Muscle layer of duodenum (tissue), 2 donors: ENCODE results near the gene RNF217.

Experiments
- H3K27ac ChIP-seq: one replicate; pipeline ENCODE4 v1.7.0; 2013; ENCODE audit warnings: mild to moderate bottlenecking, low read length
- H3K27me3 ChIP-seq: one replicate; pipeline ENCODE4 v1.7.0; 2013; ENCODE audit warnings: low read depth, mild to moderate bottlenecking, control low read depth, low read length
- H3K36me3 ChIP-seq, 2 donors: one replicate each; pipeline ENCODE4 v1.7.0; 2013; ENCODE audit warnings: low read length in 2 of 2, control low read depth in 1 of 2, mild to moderate bottlenecking in 1 of 2; ENCODE audit not compliant: insufficient read depth in 2 of 2, control insufficient read depth in 1 of 2
- H3K4me1 ChIP-seq, 2 donors: one replicate each; pipeline ENCODE4 v1.7.0; 2013; ENCODE audit warnings: low read length in 2 of 2, mild to moderate bottlenecking in 2 of 2, control low read depth in 1 of 2, moderate library complexity in 1 of 2; ENCODE audit not compliant: insufficient read depth in 2 of 2, control insufficient read depth in 1 of 2
- H3K4me3 ChIP-seq, 2 donors: one replicate each; pipeline ENCODE4 v1.7.0; 2013; ENCODE audit warnings: low read length in 2 of 2, low read depth in 1 of 2, mild to moderate bottlenecking in 1 of 2
- H3K9me3 ChIP-seq, 2 donors: one replicate each; pipeline ENCODE4 v1.7.0; 2013; ENCODE audit warnings: low read length in 2 of 2, control low read depth in 1 of 2, mild to moderate bottlenecking in 1 of 2; ENCODE audit not compliant: control insufficient read depth in 1 of 2
- donor health status: healthy.

RNF217 gene

GRCh38 chr6:124978451-124979293, 16.4 kb downstream of the RNF217 start:
- peaks cover 0 to 6% of the 10 kb centered on the region in 2 donors for H3K4me1 ChIP-seq
- no peak overlapping the region for H3K27ac ChIP-seq
- H3K27me3 ChIP-seq: no peaks in the 10 kb centered on the region
- H3K9me3 ChIP-seq: peaks cover 0 to 5% of the 10 kb centered on the region in 2 donors
- peaks cover 0 to 18% of the 10 kb centered on the region in 2 donors for H3K36me3 ChIP-seq
- no peak overlapping the region for H3K4me3 ChIP-seq

- H3K9me3 ChIP-seq: peaks cover 0 to 5% of the 10 kb centered on the region in 2 donors
- H3K27me3 ChIP-seq: no peaks in the 10 kb centered on the region
- H3K27ac ChIP-seq: no peak overlapping the region
- H3K4me1 ChIP-seq: peaks cover 0 to 6% of the 10 kb centered on the region in 2 donors
- H3K36me3 ChIP-seq: peaks cover 0 to 16% of the 10 kb centered on the region in 2 donors
- H3K4me3 ChIP-seq: no peak overlapping the region
Measured at GRCh38 chr6:124979294-124979678, 17.0 kb downstream of the RNF217 start.

- no peaks in the 10 kb centered on the region for H3K27me3 ChIP-seq
- H3K4me3 ChIP-seq: no peak overlapping the region
- H3K27ac ChIP-seq: no peak overlapping the region
- peaks cover 0 to 5% of the 10 kb centered on the region in 2 donors for H3K9me3 ChIP-seq
- H3K4me1 ChIP-seq: no peaks in the 10 kb centered on the region
- peaks cover 0 to 12% of the 10 kb centered on the region in 2 donors for H3K36me3 ChIP-seq
Measured at GRCh38 chr6:124982669-124983068, 20.4 kb downstream of the RNF217 start.

GRCh38 chr6:124983383-124984083, 21.3 kb downstream of the RNF217 start:
- no peaks in the 10 kb centered on the region for H3K4me1 ChIP-seq
- H3K4me3 ChIP-seq: no peak overlapping the region
- H3K27me3 ChIP-seq: no peaks in the 10 kb centered on the region
- H3K9me3 ChIP-seq: peaks cover 0 to 3% of the 10 kb centered on the region in 2 donors
- peaks cover 0 to 6% of the 10 kb centered on the region in 2 donors for H3K36me3 ChIP-seq
- H3K27ac ChIP-seq: no peak overlapping the region

GRCh38 chr6:124984668-124985338, 22.6 kb downstream of the RNF217 start:
- Histone ChIP-seq H3K27ac (no peak overlapping the region), H3K4me3 (no peak overlapping the region)

GRCh38 chr6:124986164-124986563, 23.9 kb downstream of the RNF217 start:
- H3K27ac ChIP-seq: no peak overlapping the region
- H3K9me3 ChIP-seq: no peaks in the 10 kb centered on the region
- H3K4me1 ChIP-seq: no peaks in the 10 kb centered on the region
- H3K27me3 ChIP-seq: no peaks in the 10 kb centered on the region
- H3K36me3 ChIP-seq: no peaks in the 10 kb centered on the region
- no peak overlapping the region for H3K4me3 ChIP-seq

More at GRCh38 chr6:124984668-124985338, 22.6 kb downstream of the RNF217 start:
- Histone ChIP-seq H3K9me3 (no peaks in the 10 kb centered on the region), H3K4me1 (no peaks in the 10 kb centered on the region), H3K27me3 (no peaks in the 10 kb centered on the region), H3K36me3 (no peaks in the 10 kb centered on the region)

GRCh38 chr6:124987291-124987690, 25.1 kb downstream of the RNF217 start:
- Histone ChIP-seq H3K27me3 (no peaks in the 10 kb centered on the region), H3K36me3 (no peaks in the 10 kb centered on the region), H3K4me1 (no peaks in the 10 kb centered on the region), H3K9me3 (no peaks in the 10 kb centered on the region), H3K27ac (no peak overlapping the region), H3K4me3 (no peak overlapping the region)

GRCh38 chr6:124987999-124988591, 25.9 kb downstream of the RNF217 start:
- Histone ChIP-seq H3K36me3 (no peaks in the 10 kb centered on the region), H3K27me3 (no peaks in the 10 kb centered on the region)

GRCh38 chr6:124989136-124989983, 27.1 kb downstream of the RNF217 start:
- Histone ChIP-seq H3K9me3 (no peaks in the 10 kb centered on the region), H3K27me3 (no peaks in the 10 kb centered on the region), H3K36me3 (no peaks in the 10 kb centered on the region), H3K4me1 (no peaks in the 10 kb centered on the region), H3K4me3 (no peak overlapping the region), H3K27ac (no peak overlapping the region)

More at GRCh38 chr6:124987999-124988591, 25.9 kb downstream of the RNF217 start:
- Histone ChIP-seq H3K4me3 (no peak overlapping the region), H3K27ac (no peak overlapping the region), H3K9me3 (no peaks in the 10 kb centered on the region), H3K4me1 (no peaks in the 10 kb centered on the region)

GRCh38 chr6:124990988-124991387, 28.8 kb downstream of the RNF217 start:
- Histone ChIP-seq H3K9me3 (no peaks in the 10 kb centered on the region), H3K27ac (no peak overlapping the region), H3K4me3 (no peak overlapping the region), H3K36me3 (no peaks in the 10 kb centered on the region), H3K27me3 (no peaks in the 10 kb centered on the region), H3K4me1 (no peaks in the 10 kb centered on the region)
